ENCODE data around the gene MBOAT7. TPM values are rescaled to one million over a fixed set of nuclear protein-coding genes. Genes with fewer than 3 reads are reported as not detected.
A peak's percentile ranks its signal among the peaks of the same experiment; 100 is the strongest.
"Not testable (repeated sequence)": the region's sequence is repeated elsewhere in the genome, so short reads cannot be mapped to it uniquely, and the experiment has no call there.

The MBOAT7 gene
- total and polyA plus RNA-seq, 8 donors = 18.8 to 47.2 (median 30.1) TPM

DNA sequence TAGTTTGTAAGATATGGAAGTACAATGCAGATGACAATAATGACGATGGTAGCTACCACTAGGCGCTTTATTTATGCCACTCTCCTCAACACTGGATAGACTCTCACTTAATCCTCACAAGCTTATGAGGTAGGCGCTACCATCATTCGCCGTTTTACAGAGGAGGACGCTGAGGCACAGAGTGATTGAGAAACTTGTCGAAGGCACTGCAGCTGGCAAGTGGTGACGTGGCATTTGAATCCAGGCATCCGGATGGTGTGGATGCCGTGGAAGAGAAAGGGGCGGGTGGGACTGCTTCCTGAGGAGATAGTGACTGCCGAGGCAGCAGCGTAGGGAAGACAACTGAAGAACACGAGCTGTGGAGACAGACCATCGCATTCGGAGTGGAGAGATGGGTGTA lies 10.0 kb upstream of the MBOAT7 start:
- Histone ChIP-seq H3K4me3 (no peak overlapping the region), H3K36me3 (peaks cover 0 to 15% (median 3%) of the 10 kb centered on the region in 3 donors), H3K4me1 (peaks cover 13 to 29% (median 25%) of the 10 kb centered on the region in 3 donors), H3K27ac (no peak overlapping the region), H3K27me3 (no peaks in the 10 kb centered on the region), H3K9me3 (no peaks in the 10 kb centered on the region)
- intact Hi-C loops (cut with DNase I) = no loop called here
- TF ChIP-seq, protein P1, sequence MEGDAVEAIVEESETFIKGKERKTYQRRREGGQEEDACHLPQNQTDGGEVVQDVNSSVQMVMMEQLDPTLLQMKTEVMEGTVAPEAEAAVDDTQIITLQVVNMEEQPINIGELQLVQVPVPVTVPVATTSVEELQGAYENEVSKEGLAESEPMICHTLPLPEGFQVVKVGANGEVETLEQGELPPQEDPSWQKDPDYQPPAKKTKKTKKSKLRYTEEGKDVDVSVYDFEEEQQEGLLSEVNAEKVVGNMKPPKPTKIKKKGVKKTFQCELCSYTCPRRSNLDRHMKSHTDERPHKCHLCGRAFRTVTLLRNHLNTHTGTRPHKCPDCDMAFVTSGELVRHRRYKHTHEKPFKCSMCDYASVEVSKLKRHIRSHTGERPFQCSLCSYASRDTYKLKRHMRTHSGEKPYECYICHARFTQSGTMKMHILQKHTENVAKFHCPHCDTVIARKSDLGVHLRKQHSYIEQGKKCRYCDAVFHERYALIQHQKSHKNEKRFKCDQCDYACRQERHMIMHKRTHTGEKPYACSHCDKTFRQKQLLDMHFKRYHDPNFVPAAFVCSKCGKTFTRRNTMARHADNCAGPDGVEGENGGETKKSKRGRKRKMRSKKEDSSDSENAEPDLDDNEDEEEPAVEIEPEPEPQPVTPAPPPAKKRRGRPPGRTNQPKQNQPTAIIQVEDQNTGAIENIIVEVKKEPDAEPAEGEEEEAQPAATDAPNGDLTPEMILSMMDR (IDR thresholded peaks at IDR 0.05) = no peak
- WGBS, 2 donors = 91 to 93% methylated on average over 16 of the region's 16 CpGs
- ATAC-seq = no peak
- peak in 2 of 6 donors; percentile 29 to 41 for DNase-seq
- no peak for FAIRE-seq

DNA sequence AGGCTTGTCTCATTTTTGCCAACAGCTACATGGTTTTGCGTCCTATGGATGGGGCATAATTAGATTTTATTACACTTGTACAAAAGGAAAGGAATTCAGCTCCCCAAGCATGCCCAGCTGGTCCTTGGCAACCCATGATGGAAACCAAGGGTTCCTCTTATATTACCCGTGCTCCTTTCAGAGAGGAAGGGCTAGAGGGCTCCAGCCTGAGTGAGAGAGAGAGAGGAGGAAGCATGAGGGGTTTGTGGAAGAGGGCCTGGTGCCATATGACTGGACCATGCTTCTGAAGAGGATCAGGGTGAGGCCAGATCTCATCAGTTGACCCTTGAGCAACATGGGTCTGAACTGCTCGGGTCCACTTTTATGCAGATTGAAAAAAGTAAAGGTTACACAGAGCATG lies 7.7 kb upstream of the MBOAT7 start:
- ATAC-seq (no peak), FAIRE-seq (no peak), DNase-seq (peak in 2 of 6 donors; percentile 3 to 7)
- TF ChIP-seq, protein P1 (IDR thresholded peaks at IDR 0.05) = no peak
- no peaks in the 10 kb centered on the region for H3K27me3 ChIP-seq
- no peaks in the 10 kb centered on the region for H3K9me3 ChIP-seq
- no peak overlapping the region for H3K4me3 ChIP-seq
- peaks cover 0 to 12% (median 9%) of the 10 kb centered on the region in 3 donors for H3K4me1 ChIP-seq
- no peak overlapping the region for H3K27ac ChIP-seq
- 78 to 89% methylated on average over 3 of the region's 3 CpGs for WGBS, 2 donors
- H3K36me3 ChIP-seq = peaks cover 0 to 6% (median 6%) of the 10 kb centered on the region in 3 donors
- intact Hi-C loops (cut with DNase I) = no loop called here

DNA sequence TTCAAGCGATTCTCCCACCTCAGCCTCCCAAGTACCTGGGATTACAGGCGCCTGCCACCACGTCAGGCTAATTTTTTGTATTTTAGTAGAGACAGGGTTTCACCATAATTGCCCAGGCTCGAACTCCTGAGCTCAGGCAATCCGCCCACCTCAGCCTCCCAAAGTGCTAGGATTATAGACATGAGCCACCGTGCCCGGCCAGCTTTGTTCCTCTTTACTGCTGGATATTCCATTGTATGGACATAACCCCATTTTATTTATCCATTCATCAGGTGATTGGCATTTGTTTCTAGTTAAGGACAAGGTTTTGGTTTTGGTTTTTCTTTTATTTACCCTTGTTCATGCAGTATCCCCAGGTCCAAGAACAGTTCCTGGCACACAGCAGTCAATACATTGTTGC lies 7.2 kb upstream of the MBOAT7 start:
- no peak for FAIRE-seq
- no peak overlapping the region for H3K4me3 ChIP-seq
- 95 to 99% methylated on average over 7 of the region's 7 CpGs for WGBS, 2 donors
- ATAC-seq = no peak
- TF ChIP-seq, protein P1 (IDR thresholded peaks at IDR 0.05) = no peak
- DNase-seq = peak in 2 of 6 donors; percentile 8 to 18
- no peak overlapping the region for H3K27ac ChIP-seq
- H3K4me1 ChIP-seq = peaks cover 0 to 11% (median 8%) of the 10 kb centered on the region in 3 donors
- no peaks in the 10 kb centered on the region for H3K27me3 ChIP-seq
- peaks cover 0 to 6% (median 5%) of the 10 kb centered on the region in 3 donors for H3K36me3 ChIP-seq
- intact Hi-C loops (cut with DNase I) = no loop called here
- H3K9me3 ChIP-seq = no peaks in the 10 kb centered on the region

DNA sequence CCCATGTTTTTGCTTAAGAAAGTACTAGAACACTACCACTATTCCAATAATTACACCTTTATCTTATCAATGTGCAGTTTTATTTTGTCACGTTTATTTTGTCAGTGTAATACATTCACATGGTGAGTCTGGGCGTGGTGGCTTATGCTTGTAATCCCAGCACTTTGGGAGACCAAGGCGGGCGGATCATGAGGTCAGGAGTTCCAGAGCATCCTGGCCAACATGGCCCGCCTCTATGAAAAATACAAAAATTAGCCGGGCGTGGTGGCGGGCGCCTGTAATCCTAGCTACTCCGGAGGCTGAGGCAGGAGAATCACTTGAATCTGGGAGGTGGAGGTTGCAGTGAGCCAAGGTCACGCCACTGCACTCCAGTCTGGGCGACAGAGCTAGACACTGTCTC lies 5.1 kb upstream of the MBOAT7 start:
- H3K4me1 ChIP-seq; FAIRE-seq; H3K9me3 ChIP-seq; H3K27ac ChIP-seq; ATAC-seq; H3K36me3 ChIP-seq; H3K4me3 ChIP-seq; H3K27me3 ChIP-seq; intact Hi-C loops (cut with DNase I): not testable (repeated sequence)
- peak in 1 of 6 donors; percentile 11 for DNase-seq
- 89 to 91% methylated on average over 12 of the region's 12 CpGs for WGBS, 2 donors

DNA sequence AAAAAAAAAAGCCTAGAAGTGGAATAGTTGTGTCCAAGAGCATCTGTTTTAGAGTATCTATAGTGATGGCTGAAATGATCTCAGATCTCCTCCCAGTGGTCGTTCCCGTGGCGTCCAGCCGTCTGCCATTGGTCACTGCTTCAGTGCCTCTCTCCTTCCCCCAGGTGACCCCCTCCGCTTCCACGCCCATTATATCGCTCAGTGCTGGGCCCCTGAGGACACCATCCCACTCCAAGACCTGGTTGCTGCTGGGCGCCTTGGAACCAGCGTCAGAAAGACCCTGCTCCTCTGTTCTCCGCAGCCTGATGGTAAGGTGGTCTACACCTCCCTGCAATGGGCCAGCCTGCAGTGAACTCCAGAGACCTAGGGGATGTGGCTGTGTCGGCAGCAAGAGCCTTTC lies 3.6 kb upstream of the MBOAT7 start:
- 88 to 92% methylated on average over 11 of the region's 11 CpGs for WGBS, 2 donors
- no peak for FAIRE-seq
- TF ChIP-seq, protein P1 (IDR thresholded peaks at IDR 0.05) = no peak
- Histone ChIP-seq H3K27ac (no peak overlapping the region), H3K4me3 (no peak overlapping the region), H3K36me3 (peaks cover 0 to 6% (median 5%) of the 10 kb centered on the region in 3 donors), H3K4me1 (peaks cover 3 to 16% (median 14%) of the 10 kb centered on the region in 3 donors), H3K27me3 (no peaks in the 10 kb centered on the region), H3K9me3 (no peaks in the 10 kb centered on the region)
- ATAC-seq = no peak
- peak in 2 of 6 donors; percentile 32 to 48 for DNase-seq
- intact Hi-C loops (cut with DNase I) = no loop called here

Data from pancreas (tissue), 10 donors.